GM12873 (cell line): ENCODE data around the gene XPA.

Source experiments
- CTCF ChIP-seq: IDR thresholded peaks from 2 replicates; pipeline ENCODE4 v1.5.1; 2012; ENCODE audit warnings: low read depth, mild to moderate bottlenecking, moderate library complexity, low read length, control low read depth; ENCODE audit not compliant: insufficient read depth; ENCODE audit errors: missing control alignments

The XPA gene

GRCh38 chr9:97645720-97646119 lies 51.4 kb downstream of the XPA start:
- no peak for TF ChIP-seq CTCF

- no peak for TF ChIP-seq CTCF
Observed at GRCh38 chr9:97640325-97640724, 56.8 kb downstream of the XPA start.

- peak; percentile 38 for TF ChIP-seq CTCF
Observed at GRCh38 chr9:97638666-97639065, 58.5 kb downstream of the XPA start.

- no peak for TF ChIP-seq CTCF
Observed at GRCh38 chr9:97636903-97637302, 60.2 kb downstream of the XPA start.

GRCh38 chr9:97635026-97635425 lies 62.1 kb downstream of the XPA start:
- TF ChIP-seq CTCF: no peak

- TF ChIP-seq CTCF: no peak
Observed at GRCh38 chr9:97633859-97634490, 63.2 kb downstream of the XPA start.

GRCh38 chr9:97632985-97633858 lies 63.9 kb downstream of the XPA start, which contains the start of the genes NCBP1 and TSTD2:
TSS of gene NCBP1 (plus strand) at chr9:97633821. CDS start at chr9:97633882, 61 bp downstream.
TSS of gene TSTD2 (minus strand) at chr9:97633368. CDS start at chr9:97627562, 5,806 bp downstream.
- no peak for TF ChIP-seq CTCF
